Hematopoietic multipotent progenitor cell treated with erythropoietin and hydrocortisone succinate and interleukin-3 and kit ligand, for 8 days (in vitro differentiated cells): ENCODE measurements around the gene TMOD2.

Experiments used
- DNase-seq: peaks from one replicate; pipeline ENCODE4 v3.0.0-alpha.2; 2015

TMOD2 gene

GRCh38 chr15:51736751-51737521 lies 14.5 kb upstream of the TMOD2 start:
- peak; percentile 50 for DNase-seq

DNA sequence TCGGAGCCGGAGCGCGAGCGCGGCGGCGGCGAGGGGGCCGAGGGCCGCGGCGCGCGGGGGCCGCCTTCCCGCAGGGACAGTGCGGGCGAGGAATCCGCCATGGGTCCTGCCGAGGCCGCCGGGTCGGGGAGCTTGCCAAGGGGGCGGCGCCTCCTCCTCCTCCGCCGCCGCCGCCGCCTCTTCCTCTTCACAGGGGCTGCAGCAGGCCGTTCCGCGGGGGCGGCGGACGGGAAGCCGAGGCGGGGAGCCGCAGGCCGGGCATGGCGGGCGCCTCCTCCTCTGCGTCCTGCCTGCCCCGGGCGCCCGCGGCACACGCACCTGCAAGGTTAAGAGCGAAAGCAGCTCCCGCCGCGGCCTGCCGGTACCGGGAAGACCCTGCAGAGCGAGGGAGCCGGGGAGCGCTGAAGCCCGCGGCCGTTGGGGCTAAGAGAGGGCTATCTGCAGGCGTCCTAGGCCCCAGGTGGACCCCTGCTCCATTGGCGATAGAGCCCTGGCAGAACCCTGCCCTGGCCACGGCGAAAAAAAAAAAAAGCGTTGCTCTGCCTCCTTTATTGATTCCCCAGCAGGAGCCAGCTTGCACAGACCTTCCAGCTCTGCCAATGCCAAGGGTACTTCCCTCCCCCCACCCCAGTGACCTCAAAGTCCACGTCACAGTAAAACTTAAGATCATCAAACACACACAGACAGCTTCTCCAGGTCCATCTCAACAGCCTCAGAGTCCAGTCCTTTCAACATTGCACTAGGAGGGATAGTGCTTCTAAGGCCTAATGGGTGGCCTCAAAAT lies 13.7 kb upstream of the TMOD2 start, which contains the start of gene LYSMD2:
TSS of gene LYSMD2 (minus strand) at position 134 of the 784 bp plus-strand sequence. CDS start at position 101, 33 bp downstream.
- DNase-seq = peak; percentile 56

DNA sequence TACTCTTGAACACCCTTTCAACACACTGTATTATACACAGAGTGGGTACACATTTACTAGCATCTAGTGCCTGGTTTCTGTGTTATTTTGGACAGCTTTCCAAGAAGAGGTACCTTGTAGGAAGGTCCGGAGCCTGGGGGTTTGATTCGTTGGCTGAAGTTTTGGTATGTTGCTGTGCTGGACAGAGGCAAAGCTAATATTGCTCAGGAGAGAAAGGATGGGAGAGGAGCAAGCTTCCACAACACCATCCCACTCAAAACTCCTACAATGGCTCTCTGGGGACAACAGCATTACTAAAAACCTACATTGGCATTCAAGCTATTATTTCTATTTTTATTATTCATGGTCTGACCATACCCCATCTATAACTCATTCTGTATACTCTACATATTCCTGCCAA lies 12.8 kb upstream of the TMOD2 start:
- DNase-seq = no peak

GRCh38 chr15:51739061-51739712 lies 12.2 kb upstream of the TMOD2 start:
- DNase-seq = peak; percentile 58

DNA sequence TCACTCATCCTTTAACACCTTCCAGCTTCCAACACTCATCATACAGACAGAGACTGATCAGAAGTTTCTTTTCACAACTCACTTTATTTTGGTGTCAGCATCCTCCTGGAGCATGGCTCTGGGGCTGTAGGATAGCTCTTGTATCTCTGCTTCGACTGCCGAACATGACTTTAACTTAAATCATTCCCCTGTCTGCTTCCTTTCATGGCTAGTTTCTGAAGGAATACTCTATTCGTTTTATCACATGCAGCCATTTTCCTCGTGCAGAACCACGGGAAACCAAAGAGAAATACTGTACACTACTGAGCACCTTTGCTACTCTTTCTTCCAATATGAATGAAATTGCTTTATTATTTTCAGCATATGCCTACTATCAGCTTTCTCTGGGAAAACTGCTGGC lies 2.1 kb upstream of the TMOD2 start:
- no peak for DNase-seq

DNA sequence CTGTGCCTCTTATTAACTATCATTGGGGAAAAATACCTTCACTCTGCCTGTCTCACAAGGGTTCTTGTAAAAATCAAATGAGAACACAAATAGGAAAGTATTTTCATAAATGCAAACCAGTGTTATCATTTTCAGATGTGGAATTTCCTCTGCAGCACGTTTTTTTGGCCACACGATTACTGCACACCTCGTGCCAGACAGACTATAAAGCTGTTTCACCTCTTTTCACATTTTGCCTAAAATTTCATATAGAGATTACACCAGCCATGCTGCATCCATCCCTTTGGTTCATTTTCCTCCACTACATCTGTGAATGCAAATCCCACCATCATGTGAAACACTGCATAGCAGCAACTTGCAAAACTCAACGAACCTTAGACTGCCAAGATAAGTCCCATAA lies 1.2 kb upstream of the TMOD2 start:
- DNase-seq = no peak

DNA sequence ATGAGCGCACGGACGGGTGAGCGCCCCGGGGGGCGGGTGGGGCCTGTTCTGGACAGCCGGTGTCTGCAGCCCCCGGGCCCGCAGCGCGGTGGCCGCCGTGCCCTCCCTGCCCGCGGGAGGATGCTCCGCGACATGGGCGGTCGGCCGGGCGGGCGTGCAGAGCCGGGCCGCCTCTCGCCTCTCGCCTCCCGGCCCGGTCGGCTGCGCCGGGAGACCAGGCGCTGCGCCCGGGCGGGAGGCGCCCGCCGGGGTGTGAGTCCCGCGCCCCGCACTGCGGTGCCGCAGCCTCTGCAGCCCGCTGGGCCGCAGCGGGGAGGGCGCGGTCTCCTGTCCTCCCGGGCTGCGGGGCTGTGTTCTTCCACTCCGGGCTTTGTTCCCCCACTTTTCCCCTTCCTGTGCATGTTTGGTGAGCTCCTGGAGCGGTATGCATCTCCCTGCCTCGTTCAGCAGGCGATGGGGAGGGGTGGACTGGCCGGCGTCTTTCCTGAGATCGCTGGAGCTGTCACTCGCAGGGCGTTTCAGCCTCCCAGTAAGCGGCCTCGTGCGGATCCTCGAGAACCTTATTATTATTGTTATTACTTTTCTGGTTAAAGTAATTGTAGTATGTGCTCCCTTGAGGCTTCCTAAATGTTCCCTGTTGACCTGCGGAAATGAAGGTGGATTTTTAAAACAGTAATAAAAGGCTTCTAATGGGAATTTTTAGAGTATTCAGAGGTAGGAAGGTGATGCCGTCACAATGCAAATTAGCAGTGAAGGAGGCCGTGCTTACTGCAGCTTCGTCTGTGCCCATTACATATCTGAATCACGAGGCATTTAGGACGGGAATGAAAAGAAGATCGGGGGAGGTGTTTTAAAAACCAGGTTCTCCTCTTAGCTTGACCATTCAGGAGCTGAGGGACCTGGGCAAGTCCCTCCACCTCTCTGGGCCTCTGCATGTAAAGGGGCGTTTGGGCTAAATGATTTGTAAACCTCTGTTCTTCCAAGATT lies 593 bp downstream of the TMOD2 start:
- DNase-seq = no peak

DNA sequence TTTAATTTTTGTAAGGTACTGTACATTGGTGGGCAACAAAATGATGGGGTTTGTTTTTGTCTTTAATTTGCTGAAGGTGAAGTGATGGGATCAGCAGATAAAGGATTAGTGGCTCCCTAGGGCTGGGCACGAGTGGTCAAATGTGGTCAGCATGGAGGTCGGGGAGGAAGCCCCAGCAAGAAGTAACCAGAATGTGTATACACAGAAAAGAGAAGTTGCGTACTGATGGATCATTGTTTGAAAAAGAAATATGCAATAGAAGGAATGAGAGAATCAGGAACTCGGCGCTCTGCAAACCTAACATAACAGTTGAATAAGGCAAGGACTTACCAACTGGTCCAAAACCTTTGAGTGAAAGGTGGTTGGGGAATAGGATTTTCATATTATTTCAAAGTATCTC lies 1.5 kb downstream of the TMOD2 start:
- no peak for DNase-seq

GRCh38 chr15:51754267-51754666 lies 2.9 kb downstream of the TMOD2 start:
- DNase-seq = no peak

- no peak for DNase-seq
Measured at GRCh38 chr15:51755790-51756189, 4.4 kb downstream of the TMOD2 start.

DNA sequence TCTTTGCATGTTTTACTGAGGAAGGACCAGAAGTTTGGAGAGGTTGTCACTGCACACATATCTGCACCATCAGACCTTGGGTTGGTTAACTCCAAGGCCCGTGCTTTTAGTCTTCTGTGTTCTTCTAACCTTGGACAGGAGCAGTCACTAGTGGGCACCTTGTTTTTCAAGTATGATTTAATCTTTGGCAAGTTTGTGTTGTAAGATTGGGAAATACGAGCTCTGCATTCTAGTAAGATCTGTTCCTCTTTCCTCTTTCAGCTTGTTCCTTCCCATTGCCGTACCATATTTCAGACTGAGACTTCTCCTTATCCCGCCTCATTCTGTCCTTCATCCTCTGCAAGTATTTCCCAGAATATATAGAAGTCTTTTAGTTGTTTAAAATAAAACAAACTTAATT lies 5.1 kb downstream of the TMOD2 start:
- DNase-seq = no peak

DNA sequence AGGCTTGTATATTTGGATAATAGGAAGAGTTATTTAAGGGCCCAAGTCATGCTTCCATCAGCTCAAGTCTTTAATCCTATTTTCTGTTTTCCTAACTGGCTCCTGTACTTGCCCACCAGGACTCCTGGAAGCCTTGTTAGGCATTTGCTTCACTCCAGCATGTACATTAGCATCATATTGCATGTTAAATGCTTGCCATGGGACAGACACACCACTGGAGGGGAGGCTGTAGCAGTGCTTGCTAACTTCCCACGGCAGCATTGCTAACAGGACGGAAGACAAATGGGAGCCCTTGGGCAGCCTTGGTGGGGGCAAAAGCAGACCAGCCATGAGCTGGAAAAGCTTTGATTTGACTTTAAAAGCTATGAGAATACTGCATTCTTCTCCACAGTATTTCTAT lies 6.1 kb downstream of the TMOD2 start:
- no peak for DNase-seq

- DNase-seq = no peak
Measured at GRCh38 chr15:51758645-51759044, 7.2 kb downstream of the TMOD2 start.

GRCh38 chr15:51759557-51760070 lies 8.2 kb downstream of the TMOD2 start:
- no peak for DNase-seq

GRCh38 chr15:51760805-51761204 lies 9.4 kb downstream of the TMOD2 start:
- no peak for DNase-seq

DNA sequence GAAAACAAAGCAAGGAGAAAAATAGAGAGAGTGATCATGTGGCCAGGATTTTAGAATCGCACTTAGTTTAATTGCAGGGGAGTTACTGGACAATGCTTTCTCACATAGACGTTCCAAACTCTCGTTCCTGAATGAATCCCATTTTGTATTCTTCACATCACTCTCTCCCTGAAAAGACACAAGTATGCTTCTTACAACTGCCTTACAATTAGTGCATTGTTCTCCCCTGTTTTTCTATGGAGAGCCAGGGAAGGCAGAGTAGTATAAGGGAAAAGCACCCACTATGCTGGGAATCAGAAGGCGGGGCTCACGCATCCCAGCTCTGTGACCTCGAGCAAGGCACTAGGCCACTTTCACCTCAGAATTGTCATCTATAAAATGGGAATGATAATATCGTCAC lies 14.4 kb downstream of the TMOD2 start:
- no peak for DNase-seq

- DNase-seq = no peak
Measured at GRCh38 chr15:51766341-51766740, 14.9 kb downstream of the TMOD2 start.

DNA sequence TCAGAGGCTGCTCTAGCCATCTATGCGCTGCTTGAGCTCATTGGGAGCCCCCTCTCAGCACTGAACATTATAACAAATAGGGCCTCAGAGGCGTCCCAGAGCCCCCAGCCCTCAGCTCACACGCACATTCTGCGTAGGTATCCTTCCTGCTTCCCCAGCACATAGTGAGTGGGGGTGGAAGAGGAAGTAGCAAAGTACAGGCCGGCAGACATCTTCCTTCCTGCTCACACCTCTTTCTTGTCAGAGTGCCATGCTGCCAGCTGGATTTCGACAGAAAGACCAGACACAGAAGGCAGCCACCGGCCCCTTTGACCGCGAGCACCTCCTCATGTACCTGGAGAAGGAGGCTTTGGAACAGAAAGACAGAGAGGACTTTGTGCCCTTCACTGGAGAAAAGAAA lies 16.6 kb downstream of the TMOD2 start:
- no peak for DNase-seq

- no peak for DNase-seq
Measured at GRCh38 chr15:51770902-51771301, 19.5 kb downstream of the TMOD2 start.

DNA sequence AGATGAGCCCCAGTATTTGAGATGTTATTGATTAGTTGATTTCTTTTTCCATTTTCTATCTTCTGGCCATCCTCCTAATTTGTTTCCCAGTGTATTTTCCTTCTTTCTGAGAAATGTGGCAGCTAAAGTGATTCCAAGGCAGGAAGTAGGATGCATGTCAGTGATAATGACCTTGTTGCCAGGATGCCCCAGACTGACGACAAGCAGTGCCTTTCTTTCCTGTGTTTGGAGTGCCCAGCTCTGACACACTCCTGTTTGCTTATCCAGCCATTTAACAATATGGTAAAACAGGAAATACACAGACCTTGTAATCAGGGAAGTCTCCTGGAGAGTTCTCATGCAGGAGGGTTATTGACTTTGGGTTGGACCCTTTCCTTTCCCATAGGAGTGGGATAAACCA lies 20.4 kb downstream of the TMOD2 start:
- no peak for DNase-seq

DNA sequence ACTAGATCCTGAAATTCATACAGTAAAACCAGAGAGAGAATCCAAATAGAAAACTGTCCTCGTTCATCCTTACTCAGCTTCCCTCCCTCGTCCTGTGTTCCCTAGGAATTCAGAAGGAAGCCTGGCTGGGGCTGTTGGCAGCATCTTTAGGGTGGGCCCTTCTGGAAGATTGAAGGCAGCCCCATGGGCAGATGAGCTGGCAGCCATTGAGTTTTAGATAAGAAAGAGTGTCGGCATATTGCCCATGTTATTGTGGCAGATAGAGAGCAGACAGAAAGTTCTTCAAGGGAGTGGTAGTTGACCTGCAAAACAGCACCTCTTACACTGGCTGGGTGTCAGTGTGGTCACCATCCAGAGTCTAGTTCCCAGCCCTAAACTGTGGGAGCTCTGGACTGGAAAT lies 23.5 kb downstream of the TMOD2 start:
- peak; percentile 77 for DNase-seq
